ENCODE data around the gene LCN15. TPM values are rescaled to one million over a fixed set of nuclear protein-coding genes. Genes with fewer than 3 reads are reported as not detected.
A peak's percentile ranks its signal among the peaks of the same experiment; 100 is the strongest.
"Not testable (repeated sequence)": the region's sequence is repeated elsewhere in the genome, so short reads cannot be mapped to it uniquely, and the experiment has no call there.

The LCN15 gene
- total and polyA plus RNA-seq, 7 donors = 0.70 to 9.0 (median 6.6) TPM; not detected in 4

- H3K4me3 ChIP-seq = no peak overlapping the region
- 15 to 23% methylated on average over 36 to 37 of the region's 37 CpGs for WGBS, 2 donors
- TF ChIP-seq EP300 (IDR thresholded peaks at IDR 0.05) = no peak
- TF ChIP-seq POLR2A (IDR thresholded peaks at IDR 0.05) = no peak
- TF ChIP-seq POLR2AphosphoS5 (IDR thresholded peaks at IDR 0.05) = no peak
- no peak for TF ChIP-seq CTCF (IDR thresholded peaks at IDR 0.05)
- intact Hi-C loops (cut with DNase I) = no loop called here
- H3K4me1 ChIP-seq = peaks cover 0 to 7% (median 0%) of the 10 kb centered on the region in 4 donors
- H3K27ac ChIP-seq = no peak overlapping the region
- no peaks in the 10 kb centered on the region for H3K36me3 ChIP-seq
- H3K27me3 ChIP-seq = peaks cover 11 to 72% (median 35%) of the 10 kb centered on the region in 3 donors
- H3K9me3 ChIP-seq = no peaks in the 10 kb centered on the region
- peak; percentile 60 for DNase-seq
Observed at GRCh38 chr9:136762915-136763648, 1.2 kb downstream of the LCN15 start.

GRCh38 chr9:136762221-136762691 is 2.1 kb downstream of the LCN15 start:
- Histone ChIP-seq H3K4me3 (no peak overlapping the region), H3K27me3 (peaks cover 11 to 64% (median 27%) of the 10 kb centered on the region in 3 donors), H3K27ac (no peak overlapping the region), H3K9me3 (no peaks in the 10 kb centered on the region), H3K4me1 (peaks cover 0 to 7% (median 0%) of the 10 kb centered on the region in 4 donors), H3K36me3 (no peaks in the 10 kb centered on the region)
- WGBS, 2 donors = 69 to 85% methylated on average over 17 of the region's 17 CpGs
- no peak for DNase-seq
- TF ChIP-seq CTCF (IDR thresholded peaks at IDR 0.05) = no peak
- no peak for TF ChIP-seq POLR2AphosphoS5 (IDR thresholded peaks at IDR 0.05)
- TF ChIP-seq POLR2A (IDR thresholded peaks at IDR 0.05) = no peak
- intact Hi-C loops (cut with DNase I) = no loop called here

GRCh38 chr9:136761545-136761981 is 2.8 kb downstream of the LCN15 start:
- no peaks in the 10 kb centered on the region for H3K9me3 ChIP-seq
- 81 to 88% methylated on average over 13 of the region's 13 CpGs for WGBS, 2 donors
- peaks cover 0 to 7% (median 0%) of the 10 kb centered on the region in 4 donors for H3K4me1 ChIP-seq
- no peak overlapping the region for H3K4me3 ChIP-seq
- H3K27ac ChIP-seq = no peak overlapping the region
- TF ChIP-seq CTCF (IDR thresholded peaks at IDR 0.05) (no peak), POLR2AphosphoS5 (IDR thresholded peaks at IDR 0.05) (no peak), EP300 (IDR thresholded peaks at IDR 0.05) (no peak), POLR2A (IDR thresholded peaks at IDR 0.05) (no peak)
- DNase-seq = peak; percentile 53
- intact Hi-C loops (cut with DNase I) = no loop called here
- H3K27me3 ChIP-seq = peaks cover 11 to 63% (median 27%) of the 10 kb centered on the region in 3 donors
- H3K36me3 ChIP-seq = no peaks in the 10 kb centered on the region

GRCh38 chr9:136760834-136761544 is 3.3 kb downstream of the LCN15 start:
- DNase-seq = peak; percentile 60
- peaks cover 11 to 59% (median 27%) of the 10 kb centered on the region in 3 donors for H3K27me3 ChIP-seq
- intact Hi-C loops (cut with DNase I); H3K4me3 ChIP-seq; H3K9me3 ChIP-seq; H3K4me1 ChIP-seq; H3K27ac ChIP-seq; H3K36me3 ChIP-seq: not testable (repeated sequence)
- WGBS, 2 donors = 29 to 52% methylated on average over 22 of the region's 22 CpGs

GRCh38 chr9:136760424-136760823 is 3.9 kb downstream of the LCN15 start:
- no peaks in the 10 kb centered on the region for H3K9me3 ChIP-seq
- TF ChIP-seq POLR2A (IDR thresholded peaks at IDR 0.05) (no peak), CTCF (IDR thresholded peaks at IDR 0.05) (no peak), POLR2AphosphoS5 (IDR thresholded peaks at IDR 0.05) (no peak), EP300 (IDR thresholded peaks at IDR 0.05) (no peak)
- WGBS, 2 donors = 54 to 78% methylated on average over 25 of the region's 25 CpGs
- peaks cover 11 to 53% (median 27%) of the 10 kb centered on the region in 3 donors for H3K27me3 ChIP-seq
- H3K4me3 ChIP-seq = no peak overlapping the region
- no peak overlapping the region for H3K27ac ChIP-seq
- DNase-seq = peak; percentile 58
- peaks cover 0 to 7% (median 0%) of the 10 kb centered on the region in 4 donors for H3K4me1 ChIP-seq
- intact Hi-C loops (cut with DNase I) = no loop called here
- H3K36me3 ChIP-seq = no peaks in the 10 kb centered on the region

All from sigmoid colon (tissue), 7 donors.